Neural cell (in vitro differentiated cells): ENCODE data around the gene TUBA4B.

ENCODE experiments used
- CTCF ChIP-seq: fragments of 450-650 bp; IDR thresholded peaks from 2 replicates; pipeline ENCODE4 v1.5.1; 2014; ENCODE audit warnings: antibody characterized with exemption, mild to moderate bottlenecking, moderate library complexity; ENCODE audit not compliant: poor library complexity, severe bottlenecking
- EP300 ChIP-seq: fragments of 450-650 bp; conservative IDR thresholded peaks from 2 replicates; pipeline ENCODE4 v1.6.1; 2014; ENCODE audit warnings: antibody characterized with exemption, mild to moderate bottlenecking, moderate library complexity; ENCODE audit not compliant: poor library complexity, severe bottlenecking
- EZH2 ChIP-seq: fragments of 200-600, 300-800 bp; shearing (Covaris generic), sonication (generic); IDR thresholded peaks from 2 replicates; pipeline ENCODE4 v1.6.1; 2014; ENCODE audit warnings: antibody characterized with exemption, low read length, borderline replicate concordance, mild to moderate bottlenecking; ENCODE audit not compliant: insufficient read depth, poor library complexity, severe bottlenecking
- MXI1 ChIP-seq: fragments of 450-650 bp; conservative IDR thresholded peaks from 2 replicates; pipeline ENCODE4 v1.6.1; 2014; ENCODE audit warnings: antibody characterized with exemption, mild to moderate bottlenecking; ENCODE audit not compliant: poor library complexity, severe bottlenecking
- POLR2AphosphoS5 ChIP-seq: IDR thresholded peaks from 2 replicates; pipeline ENCODE4 v1.6.1; 2012
- SMC3 ChIP-seq: fragments of 450-650 bp; conservative IDR thresholded peaks from 2 replicates; pipeline ENCODE4 v1.6.1; 2014; ENCODE audit warnings: antibody characterized with exemption, mild to moderate bottlenecking, moderate library complexity; ENCODE audit not compliant: poor library complexity

DNA sequence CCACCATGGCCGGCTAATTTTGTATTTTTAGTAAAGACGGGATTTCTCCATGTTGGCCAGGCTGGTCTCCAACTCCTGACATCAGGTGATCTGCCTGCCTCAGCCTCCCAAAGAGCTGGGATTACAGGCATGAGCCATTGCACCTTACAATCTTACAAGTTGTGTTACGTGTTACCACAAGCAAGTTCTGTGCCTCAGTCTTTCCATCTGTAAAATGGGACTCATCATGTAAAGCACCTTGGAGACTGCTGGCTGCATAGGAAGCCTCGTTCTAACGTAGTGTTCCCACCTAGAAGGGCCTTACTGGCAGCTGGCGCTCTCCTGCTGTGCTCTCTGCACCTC lies 36.1 kb downstream of the TUBA4B start:
- TF ChIP-seq CTCF (no peak), MXI1 (no peak), EZH2 (no peak), POLR2AphosphoS5 (no peak), SMC3 (no peak), EP300 (no peak)
